SK-N-SH treated with all-trans-retinoic acid at 6 μM for 48 hours (cell line): ENCODE results near the gene AGAP1.

Source experiments
- CSRNP3 ChIP-seq: fragments of 250-450 bp; sonication (Bioruptor Pico); IDR thresholded peaks from 2 replicates; pipeline ENCODE4 v1.5.1; 2021; ENCODE audit warnings: mild to moderate bottlenecking, moderate library complexity
- OSR1 ChIP-seq: fragments of 250-450 bp; sonication (Bioruptor Pico); IDR thresholded peaks from 2 replicates; pipeline ENCODE4 v1.8.0; 2022; ENCODE audit warnings: moderate library complexity, mild to moderate bottlenecking, inconsistent platforms
- ZNF8 ChIP-seq: fragments of 450-650 bp; formaldehyde crosslinking; IDR thresholded peaks from 2 replicates; pipeline ENCODE4 v1.5.0; 2020; ENCODE audit warnings: mild to moderate bottlenecking, moderate library complexity

GRCh38 chr2:235557903-235558302 lies 64.1 kb downstream of the AGAP1 start:
- no peak for TF ChIP-seq OSR1 (CRISPR knock-in tag)
- no peak for TF ChIP-seq CSRNP3 (CRISPR knock-in tag)
- no peak for TF ChIP-seq ZNF8 (CRISPR knock-in tag)
